SJCRH30 (cell line): Measurements from ENCODE around the gene CABP2. TPM values are rescaled to one million over a fixed set of nuclear protein-coding genes. Genes with fewer than 3 reads are reported as not detected.
"Not testable (repeated sequence)": the region's sequence is repeated elsewhere in the genome, so short reads cannot be mapped to it uniquely, and the experiment has no call there.

Experiments
- DNase-seq, 2 experiments: peaks; one replicate each; pipeline ENCODE4 v3.0.0-alpha.2; 2015 to 2020
- H3K27ac ChIP-seq: fragments of 250-450 bp; sonication (Bioruptor Pico); 2 replicates; pipeline ENCODE4 v1.5.1; 2020; ENCODE audit warnings: mild to moderate bottlenecking, moderate library complexity
- H3K27me3 ChIP-seq: fragments of 250-450 bp; sonication (Bioruptor Pico); 2 replicates; pipeline ENCODE4 v1.5.1; 2020; ENCODE audit warnings: mild to moderate bottlenecking, moderate library complexity
- H3K36me3 ChIP-seq: fragments of 250-450 bp; sonication (Bioruptor Pico); 2 replicates; pipeline ENCODE4 v1.5.1; 2020; ENCODE audit warnings: mild to moderate bottlenecking, moderate library complexity
- H3K4me1 ChIP-seq: fragments of 250-450 bp; sonication (Bioruptor Pico); 2 replicates; pipeline ENCODE4 v1.5.1; 2020; ENCODE audit warnings: mild to moderate bottlenecking, moderate library complexity
- H3K4me3 ChIP-seq: fragments of 250-450 bp; sonication (Bioruptor Pico); 2 replicates; pipeline ENCODE4 v1.5.1; 2020; ENCODE audit warnings: mild to moderate bottlenecking, moderate library complexity
- H3K9me3 ChIP-seq: fragments of 250-450 bp; sonication (Bioruptor Pico); replicated peaks from 2 replicates; pipeline ENCODE4 v1.5.1; 2020; ENCODE audit warnings: mild to moderate bottlenecking, moderate library complexity
- total RNA-seq: library from RNA; depleted of rRNA; stranded (reverse); fragments of >200 nt; shearing (Covaris generic); gene quantifications from 2 replicates; pipeline ENCODE4 v1.2.3, GENCODE V29; 2014

Gene CABP2
- total RNA-seq, 1 experiment from 2014 or later, result not detected

DNA sequence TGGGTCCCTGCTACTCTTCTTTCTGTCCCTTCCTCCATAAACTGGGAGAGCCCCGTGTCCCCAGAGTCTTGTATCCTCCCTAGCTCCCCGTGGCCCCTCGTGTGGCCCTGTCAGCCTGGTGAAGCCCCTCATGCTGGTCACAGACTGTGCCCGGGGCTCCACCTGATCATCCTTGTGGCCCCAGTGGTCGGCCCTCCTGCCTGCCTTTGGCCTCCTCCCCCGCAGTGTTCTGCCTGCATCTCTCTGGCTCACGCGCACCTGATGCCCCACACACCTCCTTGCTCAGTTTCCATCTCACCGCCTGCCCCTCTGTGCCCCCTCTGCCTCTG is 1.2 kb upstream of the CABP2 start:
- H3K4me1 ChIP-seq, result no peaks in the 10 kb centered on the region
- H3K27me3 ChIP-seq, result no peaks in the 10 kb centered on the region
- no peak overlapping the region for H3K4me3 ChIP-seq
- H3K9me3 ChIP-seq, result no peaks in the 10 kb centered on the region
- DNase-seq, result no peak
- H3K27ac ChIP-seq, result no peak overlapping the region
- H3K36me3 ChIP-seq, result no peaks in the 10 kb centered on the region

DNA sequence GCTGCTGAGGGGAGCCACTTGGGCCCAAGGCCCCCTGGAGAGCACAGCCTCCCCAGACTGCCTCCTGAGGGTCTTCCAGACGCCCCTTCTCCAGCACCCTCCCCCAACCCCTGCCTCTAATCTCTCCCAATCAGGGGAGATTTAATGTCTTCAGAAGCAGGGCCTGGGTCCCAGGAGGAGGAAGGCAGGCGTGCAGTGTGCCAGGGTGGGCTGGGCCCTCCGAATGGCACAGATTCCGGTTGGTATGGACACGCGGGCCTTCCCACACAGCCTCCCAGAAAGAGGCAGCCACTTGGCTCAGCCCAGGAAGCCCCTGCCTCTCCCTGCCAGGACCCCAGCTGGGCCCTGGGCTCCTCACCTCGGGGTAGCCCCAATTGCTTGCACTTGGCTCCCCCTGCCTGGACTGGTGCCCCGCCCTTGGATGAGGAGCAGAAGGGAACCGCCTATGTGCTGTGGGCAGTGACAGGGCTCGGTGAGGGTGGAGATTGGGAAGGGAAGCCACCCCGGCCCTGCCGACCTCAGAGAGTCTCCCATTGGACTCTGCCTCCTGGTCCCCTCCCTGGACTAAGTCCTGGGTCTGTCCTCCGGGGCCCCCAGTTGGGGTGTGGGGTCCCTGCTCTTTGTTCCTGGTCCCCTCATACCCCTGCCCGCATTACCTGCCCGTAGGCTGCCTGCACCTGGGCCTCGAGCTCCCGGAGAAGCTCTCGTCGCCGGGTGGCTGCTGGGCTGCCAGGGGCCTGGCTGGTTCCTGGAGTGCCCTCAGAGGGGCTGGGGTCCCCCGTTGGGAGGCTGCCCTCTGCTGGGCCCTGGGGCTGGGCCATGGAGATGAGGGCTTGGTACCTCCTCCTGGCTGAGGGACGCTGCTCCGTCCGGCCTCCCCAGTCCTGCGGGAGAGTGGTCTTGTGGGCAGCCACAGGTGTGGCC is 572 bp upstream of the CABP2 start:
- H3K4me3 ChIP-seq, result no peak overlapping the region
- no peaks in the 10 kb centered on the region for H3K27me3 ChIP-seq
- H3K9me3 ChIP-seq, result no peaks in the 10 kb centered on the region
- no peak overlapping the region for H3K27ac ChIP-seq
- no peaks in the 10 kb centered on the region for H3K36me3 ChIP-seq
- no peak for DNase-seq
- no peaks in the 10 kb centered on the region for H3K4me1 ChIP-seq

DNA sequence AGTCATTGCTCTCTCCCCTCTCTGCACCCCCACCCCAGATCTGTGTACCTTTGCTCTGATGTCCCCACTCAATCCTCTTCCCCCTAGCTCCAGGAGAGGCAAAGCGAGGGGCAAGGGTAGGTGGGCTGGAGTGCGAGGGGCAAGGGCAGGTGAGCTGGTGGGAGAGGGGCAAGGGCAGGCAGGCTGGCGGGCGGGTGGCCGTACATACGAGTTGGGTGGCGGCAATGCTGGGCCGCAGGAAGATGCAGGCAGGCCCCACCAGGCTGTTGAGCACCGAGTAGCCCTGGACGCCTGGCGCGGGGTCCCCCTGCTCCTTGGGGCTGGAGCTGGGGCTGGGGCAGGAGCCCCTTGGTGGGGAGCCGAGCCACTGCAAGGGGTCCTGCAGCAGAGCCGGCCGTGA is 908 bp downstream of the CABP2 start:
- Histone ChIP-seq H3K4me3 (no peak overlapping the region), H3K9me3 (no peaks in the 10 kb centered on the region), H3K27ac (no peak overlapping the region), H3K36me3 (no peaks in the 10 kb centered on the region), H3K27me3 (no peaks in the 10 kb centered on the region), H3K4me1 (no peaks in the 10 kb centered on the region)
- DNase-seq, result no peak

DNA sequence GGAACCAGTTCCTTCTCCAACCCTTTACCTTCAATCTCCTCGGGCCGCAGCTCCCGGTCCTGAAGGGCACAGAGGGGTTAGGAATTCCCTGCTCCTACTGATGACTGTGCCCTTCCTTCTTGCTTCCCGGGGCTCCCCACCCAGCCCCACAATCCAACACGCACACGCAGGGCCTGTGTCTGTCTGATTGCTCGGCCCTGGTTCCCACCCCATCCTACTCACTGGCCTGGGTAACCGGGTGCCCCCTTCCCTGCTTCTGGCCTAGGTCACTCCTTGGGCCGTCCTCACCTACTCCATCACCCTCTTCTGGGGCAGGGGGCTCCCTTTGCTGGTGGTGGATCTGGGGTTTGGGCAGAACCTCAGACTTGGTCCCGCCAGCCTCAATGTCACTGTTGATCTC is 1.3 kb downstream of the CABP2 start:
- Histone ChIP-seq H3K4me1 (no peaks in the 10 kb centered on the region), H3K27me3 (no peaks in the 10 kb centered on the region), H3K4me3 (no peak overlapping the region), H3K36me3 (no peaks in the 10 kb centered on the region), H3K27ac (no peak overlapping the region), H3K9me3 (no peaks in the 10 kb centered on the region)
- no peak for DNase-seq

DNA sequence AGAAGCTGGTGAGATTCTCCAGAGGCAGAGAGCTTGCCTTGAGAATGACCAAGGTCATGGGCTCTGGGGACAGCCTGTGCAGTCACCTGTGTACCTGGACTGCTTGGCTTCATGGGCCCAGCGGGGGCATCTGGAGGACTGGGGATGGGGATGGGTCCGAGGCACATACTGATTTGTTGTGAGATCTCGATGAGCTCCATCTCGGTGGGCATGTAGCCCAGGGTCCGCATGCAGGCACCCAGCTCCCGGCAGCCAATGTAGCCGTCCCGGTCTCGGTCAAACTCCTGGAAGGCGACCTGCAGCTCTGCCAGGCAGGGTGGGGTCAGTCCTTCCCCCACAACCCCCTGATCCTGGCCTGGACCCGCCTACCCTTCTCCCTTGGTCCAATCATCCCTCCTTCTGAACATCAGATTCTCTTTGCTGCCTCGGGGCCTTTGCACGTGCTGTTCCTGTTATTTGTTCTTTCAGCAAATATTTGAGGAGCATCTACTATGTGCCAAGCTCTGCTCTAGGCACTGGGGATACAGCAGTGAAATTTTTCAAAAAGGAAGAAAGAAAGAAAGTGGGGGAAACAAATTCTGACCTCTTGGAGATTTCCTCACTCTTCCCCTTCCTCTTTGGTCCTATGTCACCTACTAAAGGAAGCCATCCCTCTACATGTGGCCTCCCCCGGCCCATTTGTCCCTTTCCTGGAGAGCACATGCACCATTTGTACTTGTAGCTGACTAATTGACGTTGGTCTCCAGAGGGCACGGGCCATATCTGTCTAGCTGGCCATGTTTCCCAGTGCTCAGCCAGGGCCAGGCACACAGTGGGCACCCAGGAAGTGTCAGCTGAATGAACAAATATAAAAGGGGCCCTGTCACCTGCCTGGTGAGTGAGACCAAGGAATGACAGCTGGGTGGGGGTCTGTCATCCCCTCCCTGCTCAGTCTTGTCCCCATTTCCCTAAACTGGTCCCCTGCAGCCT is 2.1 kb downstream of the CABP2 start:
- Histone ChIP-seq H3K4me1 (no peaks in the 10 kb centered on the region), H3K27ac (no peak overlapping the region)
- DNase-seq, result no peak

DNA sequence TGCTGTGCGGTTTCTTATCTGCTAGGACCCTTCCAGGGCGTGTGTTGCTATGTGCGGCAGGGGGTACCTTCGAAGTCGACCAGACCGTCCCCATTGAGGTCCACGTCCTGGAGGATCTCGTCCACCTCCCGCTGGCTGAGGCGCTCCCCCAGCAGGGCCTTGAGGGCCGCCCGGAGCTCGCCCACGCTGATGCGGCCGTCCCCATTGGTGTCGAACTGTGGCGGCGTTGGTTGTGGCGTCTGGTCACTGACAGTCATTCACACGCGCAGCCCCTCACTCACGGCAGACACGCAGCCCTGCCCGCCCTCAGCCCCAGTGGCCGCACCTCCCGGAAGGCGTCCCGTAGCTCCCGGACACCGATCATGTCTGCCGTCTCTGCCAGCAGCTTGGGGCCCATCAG is 3.5 kb downstream of the CABP2 start:
- H3K4me1 ChIP-seq, result no peaks in the 10 kb centered on the region
- no peak overlapping the region for H3K27ac ChIP-seq
- peaks cover 11% of the 10 kb centered on the region; the same call in 1 of the 2 replicates for H3K27me3 ChIP-seq
- no peak overlapping the region for H3K4me3 ChIP-seq
- H3K9me3 ChIP-seq, result no peaks in the 10 kb centered on the region
- no peaks in the 10 kb centered on the region for H3K36me3 ChIP-seq
- DNase-seq, result no peak

More for the DNA sequence above, 2.1 kb downstream of the CABP2 start:
- H3K27me3 ChIP-seq, result peaks cover 2% of the 10 kb centered on the region; the same call in 1 of the 2 replicates
- H3K4me3 ChIP-seq, result no peak overlapping the region
- H3K9me3 ChIP-seq, result no peaks in the 10 kb centered on the region
- no peaks in the 10 kb centered on the region for H3K36me3 ChIP-seq

DNA sequence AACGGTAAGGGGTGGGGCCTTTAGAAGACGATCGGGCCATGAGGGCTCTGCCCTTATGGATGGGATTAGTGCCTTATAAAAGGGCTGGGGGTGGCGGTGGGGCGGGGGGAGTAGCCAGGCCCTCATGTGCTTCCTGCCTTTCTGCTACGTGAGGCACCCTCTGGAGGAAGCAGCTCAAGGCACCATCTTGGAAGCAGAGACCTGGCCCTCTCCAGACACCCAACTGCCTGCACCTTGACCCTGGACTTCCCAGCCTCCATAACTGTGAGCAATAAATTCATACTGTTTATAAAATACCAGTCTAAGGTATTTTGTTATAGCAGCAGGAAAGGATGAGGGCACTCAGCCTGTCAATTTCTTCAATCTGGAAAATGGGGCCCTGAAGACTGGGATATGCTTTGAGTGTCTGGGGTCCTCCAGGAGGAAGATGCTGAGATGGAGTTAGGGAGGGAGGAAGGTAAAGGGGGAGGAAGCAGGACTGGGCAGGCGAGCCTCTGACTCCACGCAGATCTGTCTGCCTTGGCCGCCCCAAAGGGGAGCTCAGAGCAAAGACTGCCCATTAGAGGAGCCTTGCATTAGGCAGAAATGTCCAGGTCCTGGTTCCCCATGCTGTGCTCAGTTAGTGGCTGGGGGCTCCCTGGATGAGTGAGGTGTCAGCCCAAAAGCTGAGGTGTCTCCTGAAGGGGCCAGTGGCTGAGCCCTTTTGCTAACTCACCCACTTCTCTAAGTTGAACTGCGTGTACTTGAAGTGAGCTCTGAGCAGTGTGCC is 5.3 kb downstream of the CABP2 start:
- DNase-seq, result no peak
- Histone ChIP-seq H3K27me3 (peaks cover 11% of the 10 kb centered on the region; the same call in 1 of the 2 replicates), H3K36me3 (no peaks in the 10 kb centered on the region), H3K4me1 (no peaks in the 10 kb centered on the region), H3K27ac (no peak overlapping the region), H3K4me3 (no peak overlapping the region), H3K9me3 (no peaks in the 10 kb centered on the region)

DNA sequence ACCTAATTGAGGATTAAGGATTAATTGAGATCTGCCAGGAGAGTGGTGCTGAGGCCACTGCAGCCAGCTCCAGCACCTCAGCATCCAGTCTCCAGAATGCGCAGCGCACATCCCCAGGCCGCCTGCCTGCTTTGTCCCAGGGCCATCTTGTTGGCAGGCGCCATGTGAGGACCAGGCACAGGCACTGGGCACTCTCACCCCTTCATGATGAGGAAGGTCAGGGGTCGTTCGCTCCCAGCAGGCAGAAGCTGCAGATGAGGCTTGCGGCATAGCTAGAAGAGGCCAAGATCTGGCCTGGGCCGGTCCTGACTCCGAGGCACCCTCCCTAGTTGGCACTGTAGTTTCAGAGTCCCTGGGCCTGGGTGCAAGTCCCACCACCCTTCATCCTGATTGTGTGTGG is 6.4 kb downstream of the CABP2 start:
- DNase-seq, result no peak

DNA sequence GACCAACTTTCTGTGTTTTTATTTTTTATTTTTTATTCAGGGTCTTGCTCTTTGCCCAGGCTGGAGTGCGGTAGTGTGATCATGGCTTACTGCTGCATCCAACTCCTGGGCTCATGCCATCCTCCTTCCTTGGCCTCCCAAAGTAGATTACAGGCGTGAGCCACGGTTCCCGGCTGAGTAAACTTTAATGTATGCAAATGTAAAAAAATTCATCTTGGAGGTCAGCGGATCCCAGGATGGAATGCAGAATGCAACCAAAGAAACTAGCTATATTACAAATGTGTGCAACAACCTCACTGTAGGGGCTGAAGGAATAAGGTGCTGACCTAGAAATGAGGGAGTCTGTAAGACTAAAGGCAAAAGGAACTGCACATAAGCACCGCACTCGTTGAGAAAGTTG is 9.1 kb downstream of the CABP2 start:
- peaks cover 11% of the 10 kb centered on the region; the same call in 1 of the 2 replicates for H3K27me3 ChIP-seq
- no peak for DNase-seq
- no peaks in the 10 kb centered on the region for H3K36me3 ChIP-seq
- H3K4me3 ChIP-seq, result no peak overlapping the region
- H3K27ac ChIP-seq, result no peak overlapping the region
- H3K9me3 ChIP-seq, result no peaks in the 10 kb centered on the region
- H3K4me1 ChIP-seq, result no peaks in the 10 kb centered on the region

More for the DNA sequence above, 6.4 kb downstream of the CABP2 start:
- Histone ChIP-seq H3K9me3 (no peaks in the 10 kb centered on the region), H3K27ac (no peak overlapping the region), H3K27me3 (peaks cover 11% of the 10 kb centered on the region; the same call in 1 of the 2 replicates), H3K4me1 (no peaks in the 10 kb centered on the region), H3K4me3 (no peak overlapping the region), H3K36me3 (no peaks in the 10 kb centered on the region)

DNA sequence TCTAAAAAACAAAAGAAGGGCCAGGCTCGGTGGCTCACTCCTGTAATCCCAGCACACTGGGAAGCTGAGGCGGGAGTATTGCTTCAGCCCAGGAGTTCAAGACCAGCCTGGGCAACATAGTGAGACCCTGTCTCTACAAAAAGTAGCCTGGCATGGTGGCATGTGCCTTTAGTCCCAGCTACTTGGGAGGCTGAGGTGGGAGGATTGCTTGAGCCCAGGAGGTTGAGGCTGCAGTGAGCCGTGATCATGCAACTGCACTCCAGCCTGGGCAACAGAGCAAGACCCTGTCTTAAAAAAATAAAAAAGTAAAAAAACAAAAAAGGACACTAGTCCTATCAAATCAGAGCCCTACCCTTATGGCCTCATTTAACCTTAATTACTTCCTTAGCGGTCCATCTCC is 11.7 kb downstream of the CABP2 start:
- not testable (repeated sequence) for DNase-seq, H3K9me3 ChIP-seq, H3K4me3 ChIP-seq, H3K4me1 ChIP-seq, H3K27ac ChIP-seq, H3K36me3 ChIP-seq
- peaks cover 11% of the 10 kb centered on the region; the same call in 1 of the 2 replicates for H3K27me3 ChIP-seq

DNA sequence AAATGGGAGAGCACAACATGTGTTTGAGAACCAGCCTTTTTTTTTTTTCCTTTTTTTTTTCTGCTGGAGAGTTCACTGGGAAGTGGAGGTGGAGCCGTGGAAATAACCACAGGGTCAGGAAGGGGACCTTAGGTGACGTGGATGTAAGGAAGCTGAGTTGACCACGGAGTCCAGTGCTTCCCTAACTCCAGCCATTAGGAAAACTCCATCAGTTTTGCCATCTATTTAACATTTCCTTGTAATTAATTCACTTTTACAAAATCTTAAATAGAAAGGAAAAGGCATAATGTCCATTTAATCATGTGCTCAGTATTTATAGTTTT is 13.3 kb downstream of the CABP2 start:
- no peaks in the 10 kb centered on the region for H3K4me1 ChIP-seq
- 0 out of 2 replicates have a peak, but pooled peaks cover under 1% of the 10 kb centered on the region for H3K27me3 ChIP-seq
- H3K9me3 ChIP-seq, result no peaks in the 10 kb centered on the region
- no peak overlapping the region for H3K4me3 ChIP-seq
- no peaks in the 10 kb centered on the region for H3K36me3 ChIP-seq
- H3K27ac ChIP-seq, result no peak overlapping the region
- no peak for DNase-seq

DNA sequence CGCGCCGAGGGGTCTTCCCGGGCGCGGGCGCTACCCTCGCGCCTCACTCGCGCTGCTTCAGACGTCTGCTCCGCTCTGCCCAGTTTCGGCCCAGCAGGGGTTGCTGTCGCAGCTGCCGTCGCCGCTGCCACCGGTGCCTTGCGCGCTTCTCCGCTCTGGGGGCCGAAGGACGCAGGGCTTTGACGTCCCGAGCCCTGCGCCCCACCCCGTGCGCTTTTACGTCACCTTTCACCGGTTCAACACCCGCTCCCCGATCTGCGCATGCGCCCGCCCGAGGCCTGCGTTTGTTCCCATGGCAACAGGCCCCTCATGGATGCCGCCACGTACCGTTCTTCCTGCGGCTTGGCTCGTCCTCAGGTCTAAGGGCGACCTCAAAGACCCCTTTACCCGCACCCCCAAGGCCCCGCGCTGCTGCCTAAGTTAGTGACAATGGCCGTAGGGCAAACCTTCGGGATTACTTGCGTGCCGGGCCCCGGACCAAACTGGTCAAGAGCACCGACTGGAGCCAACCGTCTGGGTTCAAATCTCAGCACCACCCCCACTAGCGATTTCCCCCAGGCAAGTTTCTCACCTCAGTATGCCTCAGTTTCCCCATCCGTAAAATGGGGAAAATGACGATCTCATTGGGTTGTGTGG is 14.6 kb downstream of the CABP2 start:
- Histone ChIP-seq H3K27ac (peak overlapping the region; percentile 68), H3K4me3 (peak overlapping the region; percentile 91), H3K9me3 (no peaks in the 10 kb centered on the region), H3K36me3 (no peaks in the 10 kb centered on the region), H3K4me1 (no peaks in the 10 kb centered on the region), H3K27me3 (no peaks in the 10 kb centered on the region)
- peak; percentile 97 for DNase-seq

DNA sequence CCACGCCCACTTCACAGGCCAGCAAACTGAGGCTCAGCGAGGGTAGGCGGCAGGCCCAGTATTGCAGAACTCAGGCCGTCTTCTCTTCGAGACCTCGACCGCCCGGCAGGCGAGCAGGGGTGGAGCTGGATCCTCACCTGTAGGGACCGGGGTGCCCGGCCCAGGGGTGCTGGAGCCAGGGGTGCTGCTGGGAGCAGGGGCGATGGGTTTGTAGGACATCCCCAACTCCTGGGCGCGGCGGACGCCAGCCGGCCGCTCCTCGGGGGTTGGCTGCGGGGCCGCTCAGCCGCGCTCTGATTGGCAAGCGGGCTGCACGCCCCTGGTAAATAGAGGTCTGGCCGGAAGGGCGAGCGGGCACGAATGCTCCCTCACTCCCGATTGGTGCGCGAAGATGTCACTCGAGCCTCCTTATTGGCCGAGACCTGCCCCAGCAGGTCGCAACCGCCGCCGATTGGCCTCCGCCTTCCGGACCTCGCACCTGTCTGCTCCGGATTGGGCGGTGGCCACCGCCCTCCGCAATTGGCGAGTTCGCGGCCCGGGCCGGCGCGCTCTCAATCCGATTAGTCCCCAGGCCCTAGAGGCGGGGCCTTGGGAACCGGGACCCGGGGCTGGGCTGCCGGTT is 15.3 kb downstream of the CABP2 start, which contains the start of gene CDK2AP2:
Gene CDK2AP2, minus strand, starts transcription at position 299 of the 622 bp plus-strand sequence. Its CDS starts 80 bp downstream, at position 219.
- Histone ChIP-seq H3K36me3 (no peaks in the 10 kb centered on the region), H3K27ac (peak within 1 kb of the TSS; percentile 68), H3K9me3 (no peaks in the 10 kb centered on the region), H3K4me3 (peak within 1 kb of the TSS; percentile 91), H3K4me1 (no peaks in the 10 kb centered on the region), H3K27me3 (no peaks in the 10 kb centered on the region)
- DNase-seq, result peak; percentile 99
